ENCODE data around the gene FNDC8. TPM values are rescaled to one million over a fixed set of nuclear protein-coding genes. Genes with fewer than 3 reads are reported as not detected.

Gene FNDC8
- total RNA-seq, 1 donor from 2014 or later = not detected

GRCh38 chr17:35116845-35117244 lies 4.6 kb upstream of the FNDC8 start:
- intact Hi-C loops (cut with DNase I) = no loop called here
- no peak for TF ChIP-seq CTCF (IDR thresholded peaks at IDR 0.05)
- no peak overlapping the region for H3K27ac ChIP-seq
- no peaks in the 10 kb centered on the region for H3K9me3 ChIP-seq
- no peaks in the 10 kb centered on the region for H3K27me3 ChIP-seq
- H3K36me3 ChIP-seq = no peaks in the 10 kb centered on the region
- H3K4me3 ChIP-seq = no peak overlapping the region
- no peak for DNase-seq (ENCODE audit: low spot score in 2 of 2)
- peaks cover 4 to 17% of the 10 kb centered on the region in 2 donors for H3K4me1 ChIP-seq

- H3K36me3 ChIP-seq = no peaks in the 10 kb centered on the region
- no peaks in the 10 kb centered on the region for H3K27me3 ChIP-seq
- H3K27ac ChIP-seq = no peak overlapping the region
- no peak for DNase-seq (ENCODE audit: low spot score in 2 of 2)
- intact Hi-C loops (cut with DNase I) = loop anchor here (2.0 kb wide), 1 partner anchor 575 kb away; no protein-coding TSS in a partner anchor
- no peaks in the 10 kb centered on the region for H3K9me3 ChIP-seq
- H3K4me3 ChIP-seq = no peak overlapping the region
- peaks cover 4 to 17% of the 10 kb centered on the region in 2 donors for H3K4me1 ChIP-seq
- TF ChIP-seq CTCF (IDR thresholded peaks at IDR 0.05) = no peak
Observed at GRCh38 chr17:35117984-35118383, 3.4 kb upstream of the FNDC8 start.

- H3K36me3 ChIP-seq = no peaks in the 10 kb centered on the region
- peak; percentile 77 to 97 (median 82) for TF ChIP-seq CTCF (IDR thresholded peaks at IDR 0.05)
- intact Hi-C loops (cut with DNase I) = loop anchor here (1.0 to 2.0 kb wide), 4 partner anchors 30 to 699 kb away; partner anchors contain the start of genes CCT6B and ZNF830
- peak in 1 of 2 donors; percentile 85 for DNase-seq (ENCODE audit: low spot score in 2 of 2)
- peak within 1 kb of the TSS; percentile 75 to 81 for H3K27ac ChIP-seq
- no peaks in the 10 kb centered on the region for H3K9me3 ChIP-seq
- H3K4me3 ChIP-seq = peak within 1 kb of the TSS; percentile 84 to 91
- H3K27me3 ChIP-seq = no peaks in the 10 kb centered on the region
- peaks cover 4 to 17% of the 10 kb centered on the region in 2 donors for H3K4me1 ChIP-seq
Observed at GRCh38 chr17:35119370-35120165, 1.8 kb upstream of the FNDC8 start, which contains the start of gene RAD51D. RAD51D (minus strand) TSS chr17:35119860; CDS start chr17:35119613, 247 bp downstream.

DNA sequence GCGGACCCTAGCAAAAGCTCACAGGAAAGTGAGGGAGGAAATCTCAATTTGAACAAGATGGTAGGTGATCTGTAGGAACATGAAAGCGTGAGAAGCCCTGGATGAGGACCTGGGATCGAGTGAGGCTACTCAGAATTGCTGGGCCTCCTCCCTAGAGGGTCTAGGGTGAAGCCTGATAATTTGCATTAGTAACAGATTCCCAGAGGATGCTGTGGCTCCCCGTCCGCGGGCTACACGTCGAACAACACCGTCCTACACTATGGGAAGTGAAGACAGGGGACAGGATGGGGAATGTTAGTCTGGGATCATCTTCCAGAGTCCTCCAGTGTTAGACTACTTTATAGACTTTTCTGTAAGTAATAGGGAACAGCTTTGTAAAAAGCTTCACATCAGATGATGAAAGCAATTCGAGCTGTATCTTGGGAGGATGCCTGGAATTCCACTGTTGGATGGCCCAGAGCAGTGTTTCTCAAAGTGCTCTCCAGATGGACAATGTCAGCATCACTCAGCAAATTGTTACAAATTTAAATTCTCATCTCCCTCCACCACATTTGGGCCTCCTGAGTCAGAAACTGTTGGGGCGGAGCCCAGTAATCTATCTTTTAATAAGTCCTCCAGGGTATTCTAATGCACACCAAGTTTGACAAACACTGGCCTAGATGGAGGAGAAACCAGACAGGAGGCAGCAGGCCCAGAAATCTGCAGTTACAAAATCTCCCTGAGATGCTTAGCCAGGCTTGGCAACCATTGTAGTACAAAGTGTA lies 6.5 kb downstream of the FNDC8 start:
- H3K27ac ChIP-seq = no peak overlapping the region
- H3K9me3 ChIP-seq = no peaks in the 10 kb centered on the region
- H3K4me1 ChIP-seq = no peaks in the 10 kb centered on the region
- H3K4me3 ChIP-seq = no peak overlapping the region
- no peaks in the 10 kb centered on the region for H3K27me3 ChIP-seq
- no peak for TF ChIP-seq CTCF (IDR thresholded peaks at IDR 0.05)
- intact Hi-C loops (cut with DNase I) = no loop called here
- H3K36me3 ChIP-seq = peaks cover 14 to 17% of the 10 kb centered on the region in 2 donors
- no peak for DNase-seq (ENCODE audit: low spot score in 2 of 2)

DNA sequence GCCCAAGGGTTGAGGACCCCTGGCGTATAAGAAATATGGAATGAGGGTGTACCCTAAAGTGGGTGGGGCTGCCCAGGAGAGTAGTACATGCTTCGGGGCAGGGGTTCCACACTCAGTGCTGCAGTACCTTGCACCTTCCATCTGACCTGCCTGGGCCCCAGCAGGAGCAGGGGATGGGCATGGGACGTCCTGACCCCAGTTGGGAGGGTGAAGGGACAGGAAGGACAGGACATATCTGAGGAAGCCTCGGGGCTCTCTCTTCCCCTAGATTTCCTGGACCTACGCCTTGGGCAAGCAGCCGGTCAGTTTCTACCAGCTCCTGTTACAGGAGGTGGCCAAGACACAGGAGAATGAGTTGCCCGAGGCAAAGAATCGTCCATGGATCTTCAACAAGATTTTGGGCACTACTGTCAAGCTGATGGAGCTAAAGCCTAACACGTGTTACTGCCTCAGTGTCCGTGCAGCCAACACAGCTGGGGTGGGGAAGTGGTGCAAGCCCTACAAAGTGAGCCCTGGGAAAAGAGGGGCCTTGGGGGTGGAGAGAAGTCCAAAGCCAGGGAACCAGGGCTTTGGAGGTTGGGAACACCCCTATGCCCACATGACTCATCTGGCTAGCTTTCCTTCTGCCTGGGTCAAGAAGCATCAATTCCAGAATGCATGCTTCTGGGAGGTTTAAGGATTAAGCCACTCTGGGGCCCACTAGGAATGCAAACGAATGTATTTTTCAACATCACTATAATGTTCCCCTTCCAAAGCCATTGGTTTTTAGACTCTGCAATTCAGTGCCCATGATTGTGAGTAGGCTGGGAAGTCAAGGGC lies 7.9 kb downstream of the FNDC8 start:
- Histone ChIP-seq H3K27ac (no peak overlapping the region), H3K9me3 (no peaks in the 10 kb centered on the region), H3K27me3 (no peaks in the 10 kb centered on the region), H3K4me3 (no peak overlapping the region), H3K4me1 (no peaks in the 10 kb centered on the region), H3K36me3 (peaks cover 28 to 32% of the 10 kb centered on the region in 2 donors)
- intact Hi-C loops (cut with DNase I) = no loop called here
- no peak for TF ChIP-seq CTCF (IDR thresholded peaks at IDR 0.05)
- no peak for DNase-seq (ENCODE audit: low spot score in 2 of 2)

All from ascending aorta (tissue), 2 donors.